GM20000 (cell line): ENCODE measurements around the gene CENPV.

Experiments
- DNase-seq: peaks from one replicate; pipeline ENCODE4 v3.0.0; 2012; ENCODE audit warnings: low spot score
- CTCF ChIP-seq: IDR thresholded peaks from 2 replicates; pipeline ENCODE4 v1.5.1; 2012; ENCODE audit warnings: mild to moderate bottlenecking, control low read depth; ENCODE audit errors: extremely low read depth, missing control alignments

The CENPV gene

GRCh38 chr17:16383216-16383615 is 29.9 kb upstream of the CENPV start:
- TF ChIP-seq CTCF = no peak

GRCh38 chr17:16381496-16381820 is 28.2 kb upstream of the CENPV start:
- no peak for TF ChIP-seq CTCF
- DNase-seq = no peak

More at GRCh38 chr17:16383216-16383615, 29.9 kb upstream of the CENPV start:
- DNase-seq = no peak

GRCh38 chr17:16380640-16381495 is 27.6 kb upstream of the CENPV start, which contains the start of gene UBB:
TSS of gene UBB (plus strand) at chr17:16381091. CDS start at chr17:16381908, 817 bp downstream.
- no peak for TF ChIP-seq CTCF
- DNase-seq = peak; percentile 92

GRCh38 chr17:16379654-16380053 is 26.4 kb upstream of the CENPV start:
- no peak for DNase-seq
- TF ChIP-seq CTCF = no peak

GRCh38 chr17:16378636-16379282 is 25.5 kb upstream of the CENPV start:
- no peak for TF ChIP-seq CTCF
- DNase-seq = no peak

- no peak for DNase-seq
- no peak for TF ChIP-seq CTCF
Observed at GRCh38 chr17:16377941-16378341, 24.7 kb upstream of the CENPV start.
